Natural killer cell (primary cell): ENCODE results near the gene TSPAN18. TPM values are rescaled to one million over a fixed set of nuclear protein-coding genes. Genes with fewer than 3 reads are reported as not detected.

Experiments
- ATAC-seq, 3 donors: fragments of 150-1000 bp in 2 of 3; fragments of 200-7000 bp in 1 of 3; cut with Tn5 transposase; 1 replicate in 1 of 3; 2 replicates in 2 of 3; pipeline ENCODE4 v1.10.0; 2021; ENCODE audit warnings: mild to moderate bottlenecking in 2 of 3, moderate library complexity in 2 of 3
- DNase-seq, 2 donors: peaks; one replicate each; pipeline versions ENCODE4 v3.0.0 to v3.0.0-alpha.2; 2013 to 2021; ENCODE audit warnings: mixed read lengths in 1 of 2
- H3K27ac ChIP-seq: one replicate; pipeline ENCODE4 v1.5.1; 2013; ENCODE audit warnings: mild to moderate bottlenecking, low read length
- H3K27me3 ChIP-seq: one replicate; pipeline ENCODE4 v1.6.1; 2013; ENCODE audit warnings: low read length; ENCODE audit not compliant: control insufficient read depth, insufficient read depth
- H3K36me3 ChIP-seq: one replicate; pipeline ENCODE4 v1.6.1; 2013; ENCODE audit warnings: low read length; ENCODE audit not compliant: control insufficient read depth, insufficient read depth
- H3K4me1 ChIP-seq: one replicate; pipeline ENCODE4 v1.6.1; 2013; ENCODE audit warnings: low read length; ENCODE audit not compliant: control insufficient read depth, insufficient read depth
- H3K4me3 ChIP-seq: one replicate; pipeline ENCODE4 v1.5.1; 2013; ENCODE audit warnings: low read length
- H3K9me3 ChIP-seq: one replicate; pipeline ENCODE4 v1.6.1; 2013; ENCODE audit warnings: low read length; ENCODE audit not compliant: control insufficient read depth, insufficient read depth
- H3K27ac Mint-ChIP-seq, 2 donors: one replicate each; pipeline ENCODE4 v1.8.0; 2022; ENCODE audit warnings: mild to moderate bottlenecking in 2 of 2, mixed read lengths in 2 of 2, moderate library complexity in 1 of 2
- H3K27me3 Mint-ChIP-seq, 2 donors: one replicate each; pipeline ENCODE4 v1.8.0; 2022; ENCODE audit warnings: low read depth in 2 of 2, mixed read lengths in 2 of 2
- H3K36me3 Mint-ChIP-seq: one replicate; pipeline ENCODE4 v1.8.0; 2022; ENCODE audit warnings: mixed read lengths
- H3K4me1 Mint-ChIP-seq, 2 donors: one replicate each; pipeline ENCODE4 v1.8.0; 2022; ENCODE audit warnings: mixed read lengths in 2 of 2
- H3K4me3 Mint-ChIP-seq: one replicate; pipeline ENCODE4 v1.8.0; 2022; ENCODE audit warnings: mild to moderate bottlenecking, moderate library complexity, mixed read lengths
- H3K9me3 Mint-ChIP-seq, 2 donors: one replicate each; pipeline ENCODE4 v1.8.0; 2022; ENCODE audit warnings: mixed read lengths in 2 of 2
- WGBS: methylation state at CpG from one replicate; pipeline ENCODE4 v1.1.7; 2013; ENCODE audit warnings: missing lambda C conversion rate; ENCODE audit not compliant: insufficient coverage; 5-methylcytosine and 5-hydroxymethylcytosine counted together
- intact Hi-C: fragments of 100-400 bp; cut with micrococcal nuclease; formaldehyde crosslinking; loops from one replicate; pipeline ENCODE4 v1.14.2; 2022
- total RNA-seq, 4 donors: library from RNA; stranded (reverse); fragments of 120-200 nt in 1 of 4; gene quantifications; one replicate each; pipeline versions ENCODE4 v1.2.3 to v1.2.4, GENCODE V29; 2013 to 2022
- TF ChIP-seq, protein P1 (sequence below): fragments of 200-600 bp; IDR thresholded peaks from one replicate; pipeline ENCODE4 v1.8.0; 2022; ENCODE audit warnings: antibody characterized with exemption

The TSPAN18 gene
- total RNA-seq, 3 donors from 2014 or later (not counting 1 experiment from before 2014, with no cell fraction given), result 1.9 to 2.4 (median 2.3) TPM

DNA sequence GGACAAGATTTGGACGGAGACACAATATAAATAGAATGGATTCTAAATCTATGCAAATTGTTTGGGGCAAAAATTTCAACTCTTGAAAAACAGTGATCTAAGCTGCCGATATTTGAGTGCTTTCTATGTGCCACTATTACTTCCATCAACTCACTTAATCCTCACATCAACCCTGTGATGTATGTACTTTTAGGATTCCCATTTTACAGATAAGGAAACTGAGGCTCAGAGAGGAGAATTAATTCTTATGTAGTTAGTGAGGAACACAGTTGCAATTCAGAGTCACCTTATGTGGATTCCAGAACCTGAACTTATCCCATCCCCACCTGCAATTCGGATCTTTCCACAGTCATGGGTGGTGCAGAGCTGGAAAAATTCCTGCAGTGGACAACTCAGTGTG lies 60.3 kb downstream of the TSPAN18 start:
- H3K4me1 Mint-ChIP-seq, result no peaks in the 10 kb centered on the region
- no peaks in the 10 kb centered on the region for H3K36me3 ChIP-seq

DNA sequence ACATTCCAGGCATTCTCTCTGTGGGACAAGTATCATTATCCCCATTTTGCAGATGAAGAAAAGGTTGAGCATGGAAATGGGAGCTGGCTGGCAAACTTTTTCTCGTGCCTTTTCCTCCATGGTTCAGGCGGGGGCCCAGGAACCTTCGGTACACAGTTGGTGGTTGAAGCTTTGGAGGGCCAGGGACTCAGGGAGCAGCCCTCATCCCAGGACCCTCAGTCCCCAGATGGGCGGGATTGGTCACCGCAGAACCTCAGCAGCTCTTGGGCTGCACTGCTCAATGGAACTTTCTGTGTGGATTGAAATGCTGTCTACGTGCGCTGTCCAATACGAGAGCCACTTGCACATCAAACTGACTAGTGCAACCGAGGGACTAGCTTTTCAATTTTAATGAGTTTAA lies 61.2 kb downstream of the TSPAN18 start:
- peaks cover 9 to 17% of the 10 kb centered on the region in 2 donors for H3K27me3 Mint-ChIP-seq
- Histone ChIP-seq H3K27ac (no peak overlapping the region), H3K27me3 (no peaks in the 10 kb centered on the region), H3K36me3 (no peaks in the 10 kb centered on the region), H3K4me1 (no peaks in the 10 kb centered on the region), H3K4me3 (no peak overlapping the region), H3K9me3 (no peaks in the 10 kb centered on the region)
- TF ChIP-seq, protein P1, sequence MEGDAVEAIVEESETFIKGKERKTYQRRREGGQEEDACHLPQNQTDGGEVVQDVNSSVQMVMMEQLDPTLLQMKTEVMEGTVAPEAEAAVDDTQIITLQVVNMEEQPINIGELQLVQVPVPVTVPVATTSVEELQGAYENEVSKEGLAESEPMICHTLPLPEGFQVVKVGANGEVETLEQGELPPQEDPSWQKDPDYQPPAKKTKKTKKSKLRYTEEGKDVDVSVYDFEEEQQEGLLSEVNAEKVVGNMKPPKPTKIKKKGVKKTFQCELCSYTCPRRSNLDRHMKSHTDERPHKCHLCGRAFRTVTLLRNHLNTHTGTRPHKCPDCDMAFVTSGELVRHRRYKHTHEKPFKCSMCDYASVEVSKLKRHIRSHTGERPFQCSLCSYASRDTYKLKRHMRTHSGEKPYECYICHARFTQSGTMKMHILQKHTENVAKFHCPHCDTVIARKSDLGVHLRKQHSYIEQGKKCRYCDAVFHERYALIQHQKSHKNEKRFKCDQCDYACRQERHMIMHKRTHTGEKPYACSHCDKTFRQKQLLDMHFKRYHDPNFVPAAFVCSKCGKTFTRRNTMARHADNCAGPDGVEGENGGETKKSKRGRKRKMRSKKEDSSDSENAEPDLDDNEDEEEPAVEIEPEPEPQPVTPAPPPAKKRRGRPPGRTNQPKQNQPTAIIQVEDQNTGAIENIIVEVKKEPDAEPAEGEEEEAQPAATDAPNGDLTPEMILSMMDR, result no peak
- H3K4me1 Mint-ChIP-seq, result no peaks in the 10 kb centered on the region
- H3K27ac Mint-ChIP-seq, result no peak overlapping the region
- H3K36me3 Mint-ChIP-seq, result no peaks in the 10 kb centered on the region
- WGBS, result 78% methylated on average over 9 of the region's 9 CpGs
- ATAC-seq (no peak), DNase-seq (no peak)
- H3K9me3 Mint-ChIP-seq, result peaks cover 0 to 2% of the 10 kb centered on the region in 2 donors
- no peak overlapping the region for H3K4me3 Mint-ChIP-seq
- intact Hi-C loops, result no loop called here

More for the DNA sequence above, 60.3 kb downstream of the TSPAN18 start:
- peaks cover 5 to 17% of the 10 kb centered on the region in 2 donors for H3K27me3 Mint-ChIP-seq
- Histone ChIP-seq H3K4me1 (no peaks in the 10 kb centered on the region), H3K27ac (no peak overlapping the region), H3K4me3 (no peak overlapping the region), H3K9me3 (no peaks in the 10 kb centered on the region), H3K27me3 (no peaks in the 10 kb centered on the region)
- H3K9me3 Mint-ChIP-seq, result peaks cover 0 to 2% of the 10 kb centered on the region in 2 donors
- ATAC-seq (no peak), DNase-seq (no peak)
- 84% methylated on average over 2 of the region's 3 CpGs for WGBS
- TF ChIP-seq, protein P1, result no peak
- intact Hi-C loops, result no loop called here
- H3K4me3 Mint-ChIP-seq, result no peak overlapping the region
- no peak overlapping the region for H3K27ac Mint-ChIP-seq
- H3K36me3 Mint-ChIP-seq, result no peaks in the 10 kb centered on the region

DNA sequence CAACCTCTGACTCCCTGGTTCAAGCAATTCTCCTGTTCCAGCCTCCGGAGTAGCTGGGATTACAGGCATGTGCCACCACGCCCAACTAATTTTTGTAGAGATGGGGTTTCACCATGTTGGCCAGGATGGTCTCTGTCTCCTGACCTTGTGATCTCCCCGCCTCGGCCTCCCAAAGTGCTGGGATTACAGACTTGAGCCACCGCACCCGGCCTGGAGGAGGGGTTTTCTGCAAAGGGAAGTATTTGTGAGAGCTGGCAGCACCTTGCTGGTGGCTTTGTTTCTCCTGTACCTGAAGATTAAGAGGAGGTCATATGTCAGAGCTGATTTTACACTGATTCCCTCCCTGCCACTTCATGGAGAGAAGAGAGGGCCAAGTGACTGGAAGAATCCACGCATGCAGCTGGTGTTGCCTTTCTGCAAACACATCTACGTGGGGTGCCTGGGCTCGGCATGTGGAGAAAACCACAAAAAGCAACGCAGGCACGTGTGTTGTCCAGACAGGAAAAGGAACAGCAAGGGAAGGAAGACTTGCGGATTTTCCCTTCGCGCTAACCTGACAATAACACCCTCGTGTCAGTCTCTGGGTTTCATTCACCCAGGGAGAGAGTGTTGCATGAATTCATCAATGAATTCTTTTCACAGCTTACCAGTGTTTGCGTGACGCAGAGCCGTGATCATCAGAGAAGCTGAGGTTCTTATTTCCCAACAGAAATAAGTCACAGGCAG lies 61.9 kb downstream of the TSPAN18 start:
- Histone ChIP-seq H3K27me3 (no peaks in the 10 kb centered on the region), H3K27ac (no peak overlapping the region), H3K36me3 (no peaks in the 10 kb centered on the region), H3K4me1 (no peaks in the 10 kb centered on the region), H3K4me3 (no peak overlapping the region), H3K9me3 (no peaks in the 10 kb centered on the region)
- DNase-seq (no peak), ATAC-seq (no peak)
- intact Hi-C loops, result no loop called here
- H3K27me3 Mint-ChIP-seq, result peaks cover 11 to 17% of the 10 kb centered on the region in 2 donors
- WGBS, result 41% methylated on average over 18 of the region's 18 CpGs
- no peak overlapping the region for H3K27ac Mint-ChIP-seq
- no peak overlapping the region for H3K4me3 Mint-ChIP-seq
- no peaks in the 10 kb centered on the region for H3K36me3 Mint-ChIP-seq
- H3K9me3 Mint-ChIP-seq, result peaks cover 0 to 2% of the 10 kb centered on the region in 2 donors
- TF ChIP-seq, protein P1, result no peak
- H3K4me1 Mint-ChIP-seq, result no peaks in the 10 kb centered on the region

DNA sequence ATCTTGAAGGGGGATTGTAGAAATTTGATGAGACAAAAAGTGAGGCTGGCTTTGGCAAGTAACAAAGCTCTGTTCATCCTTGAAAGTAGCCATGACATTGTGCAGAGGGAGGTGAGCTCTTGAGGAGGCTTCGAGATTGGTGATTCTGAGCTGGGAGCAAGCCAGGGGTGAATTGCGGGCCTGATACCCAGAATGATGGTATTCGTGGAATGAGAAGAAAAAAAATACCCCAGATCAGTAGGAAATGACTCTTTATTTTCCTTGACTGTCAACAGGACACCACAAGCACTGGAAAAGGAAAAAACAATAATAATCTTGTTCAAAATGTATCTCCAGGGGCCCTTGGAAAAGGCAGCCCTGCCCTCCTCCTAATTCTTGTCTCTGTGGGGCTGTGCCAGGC lies 62.7 kb downstream of the TSPAN18 start:
- H3K9me3 Mint-ChIP-seq, result peaks cover 0 to 2% of the 10 kb centered on the region in 2 donors
- peaks cover 13 to 14% of the 10 kb centered on the region in 2 donors for H3K27me3 Mint-ChIP-seq

More for the DNA sequence above, 62.7 kb downstream of the TSPAN18 start:
- no peak for DNase-seq
- no peak overlapping the region for H3K4me3 ChIP-seq
- H3K36me3 Mint-ChIP-seq, result no peaks in the 10 kb centered on the region
- no peak for ATAC-seq
- H3K36me3 ChIP-seq, result no peaks in the 10 kb centered on the region
- no peaks in the 10 kb centered on the region for H3K9me3 ChIP-seq
- no peak overlapping the region for H3K4me3 Mint-ChIP-seq
- no peak overlapping the region for H3K27ac Mint-ChIP-seq
- no peaks in the 10 kb centered on the region for H3K4me1 ChIP-seq
- WGBS, result 40% methylated on average over 1 of the region's 3 CpGs
- intact Hi-C loops, result no loop called here
- TF ChIP-seq, protein P1, result no peak
- H3K27ac ChIP-seq, result no peak overlapping the region
- no peaks in the 10 kb centered on the region for H3K4me1 Mint-ChIP-seq
- H3K27me3 ChIP-seq, result no peaks in the 10 kb centered on the region
